DOHH2 (cell line): Measurements from ENCODE around the gene SPHK1.

ENCODE experiments used
- H3F3A ChIP-seq: fragments of 200-600 bp; sonication (generic), shearing (Covaris generic); 2 replicates; pipeline ENCODE4 v1.6.0; 2016; ENCODE audit warnings: antibody characterized with exemption, mild to moderate bottlenecking; ENCODE audit not compliant: control insufficient read depth, insufficient read depth
- H3K27ac ChIP-seq: fragments of 200-600 bp; sonication (generic); 2 replicates; pipeline ENCODE4 v1.5.1; 2014; ENCODE audit warnings: low read depth, mild to moderate bottlenecking, low read length, moderate library complexity
- H3K27me3 ChIP-seq: fragments of 200-600 bp; sonication (generic); 2 replicates; pipeline ENCODE4 v1.6.1; 2014; ENCODE audit warnings: mild to moderate bottlenecking, low read length, mixed read lengths; ENCODE audit not compliant: control insufficient read depth
- H3K36me3 ChIP-seq: fragments of 200-600 bp; sonication (generic); 2 replicates; pipeline ENCODE4 v1.6.1; 2014; ENCODE audit warnings: mild to moderate bottlenecking, low read length, moderate library complexity, mixed read lengths; ENCODE audit not compliant: control insufficient read depth
- H3K4me1 ChIP-seq: fragments of 200-600 bp; sonication (generic); 2 replicates; pipeline ENCODE4 v1.6.1; 2014; ENCODE audit warnings: mild to moderate bottlenecking, low read length, mixed read lengths; ENCODE audit not compliant: control insufficient read depth
- H3K4me2 ChIP-seq: fragments of 200-600 bp; sonication (generic); 2 replicates; pipeline ENCODE4 v1.6.0; 2014; ENCODE audit warnings: mild to moderate bottlenecking, low read length, moderate library complexity
- H3K4me3 ChIP-seq: fragments of 200-600 bp; sonication (generic); 2 replicates; pipeline ENCODE4 v1.5.1; 2014; ENCODE audit warnings: mild to moderate bottlenecking, low read length, mixed read lengths
- H3K79me2 ChIP-seq: fragments of 200-600 bp; sonication (generic); 2 replicates; pipeline ENCODE4 v1.6.1; 2014; ENCODE audit warnings: mild to moderate bottlenecking, low read length, mixed read lengths; ENCODE audit not compliant: control insufficient read depth
- H3K9me2 ChIP-seq: fragments of 200-600 bp; sonication (generic); replicated peaks from 2 replicates; pipeline ENCODE4 v1.6.1; 2014; ENCODE audit warnings: mild to moderate bottlenecking, low read length, mixed read lengths; ENCODE audit not compliant: control insufficient read depth
- H3K9me3 ChIP-seq: fragments of 200-600 bp; sonication (generic); 2 replicates; pipeline ENCODE4 v1.6.1; 2014; ENCODE audit warnings: antibody characterized with exemption, low read length, mixed read lengths; ENCODE audit not compliant: control insufficient read depth, insufficient read depth
- H4K20me1 ChIP-seq: fragments of 200-600 bp; sonication (generic); 2 replicates; pipeline ENCODE4 v1.6.0; 2014; ENCODE audit warnings: low read depth, mild to moderate bottlenecking, antibody characterized with exemption, low read length, moderate library complexity; ENCODE audit not compliant: control insufficient read depth, insufficient read depth
- EZH2phosphoT487 ChIP-seq: fragments of 200-600 bp; sonication (generic); IDR thresholded peaks from 2 replicates; pipeline ENCODE4 v1.6.1; 2017; ENCODE audit warnings: borderline replicate concordance, mild to moderate bottlenecking, antibody characterized with exemption, low read length, moderate library complexity, mixed read lengths
- TF ChIP-seq, protein P1 (sequence below): fragments of 200-600 bp; sonication (generic); IDR thresholded peaks from one replicate; pipeline ENCODE4 v1.5.1; 2014; ENCODE audit warnings: antibody characterized with exemption, mild to moderate bottlenecking, low read depth, low read length; ENCODE audit not compliant: poor library complexity, severe bottlenecking

Gene SPHK1

DNA sequence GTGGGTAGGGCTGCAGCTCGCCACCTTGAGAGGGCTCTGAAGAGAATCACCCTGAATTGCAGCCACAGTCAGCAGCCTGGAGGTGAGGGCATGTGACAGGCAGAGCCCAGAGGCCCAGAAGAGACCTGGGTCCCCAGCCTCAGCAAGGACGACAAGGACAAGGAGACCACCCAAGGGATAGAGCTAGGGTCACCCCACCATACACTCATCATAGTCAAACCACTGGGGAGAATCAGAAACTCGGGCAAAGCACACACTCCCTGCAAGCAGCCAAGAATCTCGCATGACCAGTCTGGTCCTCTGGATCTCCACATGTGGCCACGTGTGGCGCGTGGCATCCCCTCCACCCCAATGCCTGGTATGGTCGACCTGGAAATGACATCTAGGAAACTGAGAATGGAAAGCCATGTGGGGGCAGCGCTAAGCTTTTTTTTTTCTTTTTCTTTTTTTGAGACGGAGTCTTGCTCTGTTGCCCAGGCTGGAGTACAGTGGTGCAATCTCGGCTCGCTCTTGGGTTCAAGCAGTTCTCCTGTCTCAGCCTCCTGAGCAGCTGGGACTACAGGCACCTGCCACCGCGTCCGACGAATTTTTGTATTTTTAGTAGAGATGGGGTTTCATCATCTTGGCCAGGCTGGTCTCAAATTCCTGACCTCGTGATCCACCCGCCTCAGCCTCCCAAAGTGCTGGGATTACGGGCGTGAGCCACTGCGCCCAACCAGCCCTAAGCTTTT lies 4.6 kb upstream of the SPHK1 start:
- H3K27me3 ChIP-seq = peaks cover 28% of the 10 kb centered on the region
- peaks cover 31% of the 10 kb centered on the region for H3K4me1 ChIP-seq
- H3K4me3 ChIP-seq = no peak overlapping the region
- TF ChIP-seq, protein P1, sequence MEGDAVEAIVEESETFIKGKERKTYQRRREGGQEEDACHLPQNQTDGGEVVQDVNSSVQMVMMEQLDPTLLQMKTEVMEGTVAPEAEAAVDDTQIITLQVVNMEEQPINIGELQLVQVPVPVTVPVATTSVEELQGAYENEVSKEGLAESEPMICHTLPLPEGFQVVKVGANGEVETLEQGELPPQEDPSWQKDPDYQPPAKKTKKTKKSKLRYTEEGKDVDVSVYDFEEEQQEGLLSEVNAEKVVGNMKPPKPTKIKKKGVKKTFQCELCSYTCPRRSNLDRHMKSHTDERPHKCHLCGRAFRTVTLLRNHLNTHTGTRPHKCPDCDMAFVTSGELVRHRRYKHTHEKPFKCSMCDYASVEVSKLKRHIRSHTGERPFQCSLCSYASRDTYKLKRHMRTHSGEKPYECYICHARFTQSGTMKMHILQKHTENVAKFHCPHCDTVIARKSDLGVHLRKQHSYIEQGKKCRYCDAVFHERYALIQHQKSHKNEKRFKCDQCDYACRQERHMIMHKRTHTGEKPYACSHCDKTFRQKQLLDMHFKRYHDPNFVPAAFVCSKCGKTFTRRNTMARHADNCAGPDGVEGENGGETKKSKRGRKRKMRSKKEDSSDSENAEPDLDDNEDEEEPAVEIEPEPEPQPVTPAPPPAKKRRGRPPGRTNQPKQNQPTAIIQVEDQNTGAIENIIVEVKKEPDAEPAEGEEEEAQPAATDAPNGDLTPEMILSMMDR = no peak
- no peak for TF ChIP-seq EZH2phosphoT487
- no peaks in the 10 kb centered on the region for H3K9me3 ChIP-seq
- H3K36me3 ChIP-seq = no peaks in the 10 kb centered on the region
- H3K4me2 ChIP-seq = no peak overlapping the region
- H3F3A ChIP-seq = peaks cover 3% of the 10 kb centered on the region; the same call in 1 of the 2 replicates
- H3K79me2 ChIP-seq = no peaks in the 10 kb centered on the region
- H3K9me2 ChIP-seq = no peaks in the 10 kb centered on the region
- no peaks in the 10 kb centered on the region for H4K20me1 ChIP-seq
- no peak overlapping the region for H3K27ac ChIP-seq

DNA sequence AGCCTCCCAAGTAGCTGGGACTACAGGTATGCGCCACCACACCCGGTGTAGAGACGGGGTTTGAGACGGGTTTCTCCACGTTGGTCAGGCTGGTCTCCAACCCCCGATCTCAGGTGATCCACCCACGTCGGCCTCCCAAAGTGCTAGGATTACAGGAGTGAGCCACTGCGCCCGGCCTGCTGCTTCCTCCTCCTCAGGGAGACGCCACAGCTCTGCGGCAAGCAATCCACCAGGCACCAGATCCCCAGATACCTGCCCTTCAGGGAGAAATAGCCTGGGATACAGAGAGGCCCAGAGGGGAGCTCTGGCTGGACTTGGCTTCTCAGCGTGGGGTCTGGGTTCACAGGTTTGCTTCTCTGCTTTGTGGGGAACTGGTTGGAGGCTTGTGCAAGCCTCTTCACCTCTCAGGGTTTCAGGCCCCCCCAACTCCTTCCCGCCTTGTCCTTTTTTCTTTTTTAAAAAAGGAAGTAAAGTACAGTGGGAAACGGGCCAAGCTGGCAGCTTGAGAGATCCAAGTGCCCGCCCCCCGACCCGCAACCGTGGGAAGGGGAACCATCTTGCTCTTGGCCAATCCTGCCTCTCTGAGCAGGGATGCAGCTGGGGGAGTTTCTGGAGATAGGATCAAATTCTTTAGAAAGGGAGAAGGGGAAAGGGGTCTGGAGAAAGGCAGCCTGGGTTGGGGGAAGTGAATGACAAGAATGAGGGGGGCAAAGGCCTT lies 2.6 kb upstream of the SPHK1 start:
- peaks cover 37% of the 10 kb centered on the region for H3K27me3 ChIP-seq
- no peak overlapping the region for H3K27ac ChIP-seq
- peaks cover 46% of the 10 kb centered on the region for H3K4me1 ChIP-seq

DNA sequence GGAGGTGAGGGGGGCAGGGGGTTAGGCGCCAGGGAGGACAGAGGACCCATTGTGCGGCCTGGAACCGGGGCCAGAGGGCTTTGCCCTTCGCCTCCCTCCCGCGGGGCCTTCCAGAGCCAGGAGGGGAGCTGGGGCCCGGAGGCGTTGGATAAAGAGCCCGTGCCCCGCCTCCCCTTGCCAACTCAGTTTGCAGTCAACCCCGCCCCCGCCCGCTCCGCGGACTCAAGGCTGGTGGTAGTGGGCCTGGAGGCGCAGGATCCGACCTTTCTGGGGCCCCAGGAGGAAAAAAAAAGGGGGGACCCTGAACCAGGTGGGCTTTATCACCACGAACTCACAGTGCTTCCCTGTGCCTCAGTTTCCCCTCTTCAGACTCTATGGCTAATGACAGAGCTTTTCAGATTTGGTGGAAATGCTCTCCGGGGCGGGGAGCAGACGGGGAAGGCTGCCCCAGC lies 2.0 kb upstream of the SPHK1 start:
- Histone ChIP-seq H3K27me3 (peaks cover 37% of the 10 kb centered on the region), H3K9me2 (no peaks in the 10 kb centered on the region), H3F3A (peaks cover 3% of the 10 kb centered on the region; the same call in 1 of the 2 replicates), H3K9me3 (no peaks in the 10 kb centered on the region), H3K27ac (no peak overlapping the region), H3K79me2 (no peaks in the 10 kb centered on the region), H3K36me3 (no peaks in the 10 kb centered on the region), H3K4me1 (peaks cover 46% of the 10 kb centered on the region), H4K20me1 (no peaks in the 10 kb centered on the region), H3K4me3 (peak overlapping the region; percentile 71), H3K4me2 (peak overlapping the region; percentile 72)
- TF ChIP-seq, protein P1 = no peak
- no peak for TF ChIP-seq EZH2phosphoT487

More for the DNA sequence above, 2.6 kb upstream of the SPHK1 start:
- Histone ChIP-seq H3F3A (peaks cover 3% of the 10 kb centered on the region; the same call in 1 of the 2 replicates), H3K79me2 (no peaks in the 10 kb centered on the region), H4K20me1 (no peaks in the 10 kb centered on the region), H3K4me3 (no peak overlapping the region), H3K9me3 (no peaks in the 10 kb centered on the region), H3K9me2 (no peaks in the 10 kb centered on the region), H3K4me2 (no peak overlapping the region), H3K36me3 (no peaks in the 10 kb centered on the region)
- TF ChIP-seq, protein P1 = no peak
- no peak for TF ChIP-seq EZH2phosphoT487
